HG02610 (cell line): ENCODE data around the gene RAD1.

Experiments used
- ATAC-seq: cut with Tn5 transposase; IDR thresholded peaks from one replicate; pipeline ENCODE4 v1.9.1; 2021; ENCODE audit warnings: mild to moderate bottlenecking, moderate library complexity; ENCODE audit not compliant: unreplicated experiment

The RAD1 gene

GRCh38 chr5:34866989-34867471 is 48.3 kb downstream of the RAD1 start:
- no peak for ATAC-seq

GRCh38 chr5:34865091-34865490 is 50.2 kb downstream of the RAD1 start:
- no peak for ATAC-seq

GRCh38 chr5:34863946-34864345 is 51.4 kb downstream of the RAD1 start:
- no peak for ATAC-seq

- ATAC-seq: no peak
Measured at GRCh38 chr5:34859253-34859652, 56.1 kb downstream of the RAD1 start.

- ATAC-seq: no peak
Measured at GRCh38 chr5:34858790-34859189, 56.5 kb downstream of the RAD1 start.

- ATAC-seq: no peak
Measured at GRCh38 chr5:34857894-34858293, 57.4 kb downstream of the RAD1 start.

- no peak for ATAC-seq
Measured at GRCh38 chr5:34857161-34857560, 58.1 kb downstream of the RAD1 start.
